Esophagus squamous epithelium (tissue), 4 donors: ENCODE results near the gene TMPRSS12.
"Not testable (repeated sequence)": the region's sequence is repeated elsewhere in the genome, so short reads cannot be mapped to it uniquely, and the experiment has no call there.

ENCODE experiments used
- CTCF ChIP-seq, 6 experiments: fragments of 450-650 bp in 4 of 6; fragments of 200-600 bp in 2 of 6; sonication (generic) in 2 of 6; IDR thresholded peaks; one replicate each; pipeline ENCODE4 v1.5.1; 2016 to 2019; ENCODE audit warnings: antibody characterized with exemption in 6 of 6, mild to moderate bottlenecking in 4 of 6, moderate library complexity in 4 of 6
- POLR2A ChIP-seq, 4 donors: fragments of 450-650 bp; IDR thresholded peaks; one replicate each; pipeline ENCODE4 v1.6.1; 2017; ENCODE audit warnings: antibody characterized with exemption in 4 of 4, mild to moderate bottlenecking in 4 of 4, moderate library complexity in 3 of 4

GRCh38 chr12:50855218-50855617 is 12.5 kb downstream of the TMPRSS12 start:
- TF ChIP-seq CTCF, POLR2A (IDR thresholded peaks at IDR 0.05): not testable (repeated sequence)
